B cell (primary cell): ENCODE results near the gene ZSWIM6. TPM values are rescaled to one million over a fixed set of nuclear protein-coding genes. Genes with fewer than 3 reads are reported as not detected.

Experiments
- ATAC-seq: fragments of 200-7000 bp; cut with Tn5 transposase; one replicate; pipeline ENCODE4 v1.10.0; 2021; ENCODE audit warnings: low read depth, mild to moderate bottlenecking, moderate number of reproducible peaks, moderate library complexity
- CTCF ChIA-PET: fragments of 350-600 bp; sonication (Branson Sonifier 250); formaldehyde crosslinking; loops from one replicate; lab custom pipeline; 2021; ENCODE audit warnings: antibody characterized with exemption, inconsistent platforms; lab: Charles Lee
- POLR2A ChIA-PET: fragments of 350-600 bp; sonication (Branson Sonifier 250); formaldehyde crosslinking; loops from one replicate; lab custom pipeline; 2021; ENCODE audit warnings: antibody characterized with exemption; lab: Charles Lee
- DNase-seq: peaks from one replicate; pipeline ENCODE4 v3.0.0; 2013
- H2AFZ ChIP-seq: 2 replicates; pipeline ENCODE4 v1.6.1; 2012; ENCODE audit warnings: mild to moderate bottlenecking, low read depth, low read length; ENCODE audit not compliant: insufficient read depth, poor library complexity, severe bottlenecking
- H3K27ac ChIP-seq, 2 donors: 1 replicate in 1 of 2; 2 replicates in 1 of 2; pipeline ENCODE4 v1.5.1; 2012 to 2013; ENCODE audit warnings: low read length in 2 of 2, mild to moderate bottlenecking in 2 of 2, moderate library complexity in 1 of 2
- H3K27me3 ChIP-seq, 4 experiments: fragments of 200-600 bp in 1 of 4; sonication (generic) in 1 of 4; replicated peaks in 1 of 4; 1 replicate in 2 of 4; 2 replicates in 2 of 4; pipeline versions ENCODE4 v1.6.1 to v1.7.0; 2013 to 2016; ENCODE audit warnings: low read length in 3 of 4, mild to moderate bottlenecking in 2 of 4, mixed read lengths in 1 of 4, moderate library complexity in 1 of 4; ENCODE audit not compliant: insufficient read depth in 4 of 4, control insufficient read depth in 3 of 4; ENCODE audit errors: control extremely low read depth in 1 of 4
- H3K36me3 ChIP-seq, 2 experiments: replicated peaks in 1 of 2; 1 replicate in 1 of 2; 2 replicates in 1 of 2; pipeline versions ENCODE4 v1.6.1 to v1.7.1; 2013; ENCODE audit warnings: low read length in 1 of 2; ENCODE audit not compliant: insufficient read depth in 2 of 2, control insufficient read depth in 1 of 2; ENCODE audit errors: control extremely low read depth in 1 of 2, extremely low read depth in 1 of 2
- H3K4me1 ChIP-seq, 2 donors: fragments of 200-600 bp in 1 of 2; sonication (generic) in 1 of 2; 1 replicate in 1 of 2; 2 replicates in 1 of 2; pipeline versions ENCODE4 v1.5.1 to v1.6.1; 2013 to 2017; ENCODE audit warnings: low read length in 2 of 2; ENCODE audit not compliant: control insufficient read depth in 2 of 2, insufficient read depth in 2 of 2
- H3K4me2 ChIP-seq: replicated peaks from 2 replicates; pipeline ENCODE3; 2012; ENCODE audit warnings: mild to moderate bottlenecking, low read depth, low read length; ENCODE audit not compliant: poor library complexity, severe bottlenecking
- H3K4me3 ChIP-seq, 5 experiments: fragments of 200-600 bp in 1 of 5; sonication (generic) in 1 of 5; 1 replicate in 3 of 5; 2 replicates in 2 of 5; pipeline versions ENCODE4 v1.5.1 to v1.7.0; 2011 to 2016; ENCODE audit warnings: low read length in 4 of 5, mild to moderate bottlenecking in 4 of 5, low read depth in 2 of 5, control low read depth in 1 of 5, moderate library complexity in 1 of 5; ENCODE audit not compliant: insufficient read depth in 1 of 5; ENCODE audit errors: control extremely low read depth in 1 of 5, extremely low read depth in 1 of 5
- H3K79me2 ChIP-seq: fragments of 200-600 bp; sonication (generic); one replicate; pipeline ENCODE4 v1.6.0; 2016; ENCODE audit warnings: low read length; ENCODE audit not compliant: control insufficient read depth, insufficient read depth
- H3K9ac ChIP-seq: fragments of 200-600 bp; sonication (generic); 2 replicates; pipeline ENCODE4 v1.6.1; 2017; ENCODE audit warnings: mild to moderate bottlenecking, low read length, moderate library complexity
- H3K9me3 ChIP-seq, 3 donors: one replicate each; pipeline versions ENCODE4 v1.6.1 to v1.7.1; 2013; ENCODE audit warnings: low read length in 2 of 3; ENCODE audit not compliant: control insufficient read depth in 2 of 3, insufficient read depth in 1 of 3; ENCODE audit errors: control extremely low read depth in 1 of 3
- H4K20me1 ChIP-seq: 2 replicates; pipeline ENCODE4 v1.6.0; 2012; ENCODE audit warnings: mild to moderate bottlenecking, low read length; ENCODE audit not compliant: insufficient read depth, control insufficient read depth, poor library complexity, severe bottlenecking
- H3K27ac Mint-ChIP-seq: one replicate; pipeline ENCODE4 v1.8.0; 2021; ENCODE audit warnings: mixed read lengths
- H3K27me3 Mint-ChIP-seq: one replicate; pipeline ENCODE4 v1.8.0; 2021; ENCODE audit warnings: mixed read lengths
- H3K4me1 Mint-ChIP-seq: one replicate; pipeline ENCODE4 v1.8.0; 2021; ENCODE audit warnings: mixed read lengths
- H3K4me3 Mint-ChIP-seq: one replicate; pipeline ENCODE4 v1.8.0; 2021; ENCODE audit warnings: mixed read lengths
- H3K9me3 Mint-ChIP-seq: one replicate; pipeline ENCODE4 v1.8.0; 2022; ENCODE audit warnings: mixed read lengths; ENCODE audit not compliant: insufficient read depth
- EZH2 ChIP-seq: IDR thresholded peaks from 2 replicates; pipeline ENCODE4 v1.6.1; 2012; ENCODE audit warnings: borderline replicate concordance, low read depth, mild to moderate bottlenecking, moderate library complexity, low read length; ENCODE audit not compliant: insufficient read depth, poor library complexity, severe bottlenecking
- WGBS: methylation state at CpG from one replicate; pipeline ENCODE4 v1.1.5; 2013; ENCODE audit warnings: missing lambda C conversion rate; ENCODE audit not compliant: insufficient coverage; 5-methylcytosine and 5-hydroxymethylcytosine counted together
- intact Hi-C: fragments of 100-400 bp; cut with micrococcal nuclease; formaldehyde crosslinking; loops from one replicate; pipeline ENCODE4 v1.10.0; 2022
- polyA plus RNA-seq: library from polyadenylated mRNA; depleted of rRNA; stranded (reverse); fragments of >200 nt; gene quantifications from 2 replicates; pipeline ENCODE4 v1.2.3, GENCODE V29; 2012
- total RNA-seq, 2 donors: library from RNA; stranded (reverse); fragments of 120-200 nt in 1 of 2; gene quantifications; 1 replicate in 1 of 2; 2 replicates in 1 of 2; pipeline versions ENCODE4 v1.2.3 to v1.2.4, GENCODE V29; 2013 to 2022
- TF ChIP-seq, protein P1 (sequence below): fragments of 200-600 bp; IDR thresholded peaks from one replicate; pipeline ENCODE4 v1.8.0; 2022; ENCODE audit warnings: antibody characterized with exemption, mild to moderate bottlenecking

Gene ZSWIM6
- total and polyA plus RNA-seq, 2 donors (not counting 1 experiment from before 2014, with no cell fraction given) = 7.9 to 16.4 TPM

- Histone ChIP-seq H3K4me2 (no peak overlapping the region), H3K9me3 (peaks cover 5 to 13% (median 9%) of the 10 kb centered on the region in 3 donors), H3K79me2 (no peaks in the 10 kb centered on the region), H3K4me3 (no peak overlapping the region), H3K4me1 (peaks cover 3 to 6% of the 10 kb centered on the region in 2 donors), H3K36me3 (peaks cover 10 to 64% of the 10 kb centered on the region in 2 experiments), H4K20me1 (no peaks in the 10 kb centered on the region), H3K27me3 (no peaks in the 10 kb centered on the region), H3K27ac (no peak overlapping the region), H2AFZ (no peak overlapping the region), H3K9ac (no peak overlapping the region)
- ATAC-seq = no peak
- Mint-ChIP-seq H3K4me1 (peaks cover 7% of the 10 kb centered on the region), H3K27ac (no peak overlapping the region), H3K9me3 (peaks cover 4% of the 10 kb centered on the region), H3K27me3 (no peaks in the 10 kb centered on the region), H3K4me3 (no peak overlapping the region)
- ChIA-PET CTCF (no interaction called here), POLR2A (no interaction called here)
- 93% methylated on average over 4 of the region's 5 CpGs for WGBS
- TF ChIP-seq, protein P1, sequence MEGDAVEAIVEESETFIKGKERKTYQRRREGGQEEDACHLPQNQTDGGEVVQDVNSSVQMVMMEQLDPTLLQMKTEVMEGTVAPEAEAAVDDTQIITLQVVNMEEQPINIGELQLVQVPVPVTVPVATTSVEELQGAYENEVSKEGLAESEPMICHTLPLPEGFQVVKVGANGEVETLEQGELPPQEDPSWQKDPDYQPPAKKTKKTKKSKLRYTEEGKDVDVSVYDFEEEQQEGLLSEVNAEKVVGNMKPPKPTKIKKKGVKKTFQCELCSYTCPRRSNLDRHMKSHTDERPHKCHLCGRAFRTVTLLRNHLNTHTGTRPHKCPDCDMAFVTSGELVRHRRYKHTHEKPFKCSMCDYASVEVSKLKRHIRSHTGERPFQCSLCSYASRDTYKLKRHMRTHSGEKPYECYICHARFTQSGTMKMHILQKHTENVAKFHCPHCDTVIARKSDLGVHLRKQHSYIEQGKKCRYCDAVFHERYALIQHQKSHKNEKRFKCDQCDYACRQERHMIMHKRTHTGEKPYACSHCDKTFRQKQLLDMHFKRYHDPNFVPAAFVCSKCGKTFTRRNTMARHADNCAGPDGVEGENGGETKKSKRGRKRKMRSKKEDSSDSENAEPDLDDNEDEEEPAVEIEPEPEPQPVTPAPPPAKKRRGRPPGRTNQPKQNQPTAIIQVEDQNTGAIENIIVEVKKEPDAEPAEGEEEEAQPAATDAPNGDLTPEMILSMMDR = no peak
- no peak for DNase-seq
- intact Hi-C loops = no loop called here
Observed at GRCh38 chr5:61538722-61539501, 206.9 kb downstream of the ZSWIM6 start.

GRCh38 chr5:61549530-61549929, 217.5 kb downstream of the ZSWIM6 start:
- WGBS = 100% methylated on average over 3 of the region's 3 CpGs

More at GRCh38 chr5:61549530-61549929, 217.5 kb downstream of the ZSWIM6 start:
- H3K79me2 ChIP-seq = no peaks in the 10 kb centered on the region
- no peak for TF ChIP-seq EZH2
- TF ChIP-seq, protein P1 = no peak
- Mint-ChIP-seq H3K27ac (no peak overlapping the region), H3K9me3 (no peaks in the 10 kb centered on the region), H3K4me1 (no peaks in the 10 kb centered on the region), H3K27me3 (no peaks in the 10 kb centered on the region), H3K4me3 (no peak overlapping the region)
- H3K27ac ChIP-seq = no peak overlapping the region
- H3K36me3 ChIP-seq = peaks cover 6 to 8% of the 10 kb centered on the region in 2 experiments
- ChIA-PET POLR2A (no interaction called here), CTCF (no interaction called here)
- H3K9ac ChIP-seq = no peak overlapping the region
- no peak overlapping the region for H2AFZ ChIP-seq
- H3K27me3 ChIP-seq = no peaks in the 10 kb centered on the region
- no peak for ATAC-seq
- intact Hi-C loops = no loop called here
- H3K4me2 ChIP-seq = no peak overlapping the region
- H3K4me3 ChIP-seq = no peak overlapping the region
- no peaks in the 10 kb centered on the region for H4K20me1 ChIP-seq
- no peaks in the 10 kb centered on the region for H3K4me1 ChIP-seq
- no peak for DNase-seq
- no peaks in the 10 kb centered on the region for H3K9me3 ChIP-seq
